SK-N-MC (cell line): Measurements from ENCODE around the gene RAB12.
A peak's percentile ranks its signal among the peaks of the same experiment; 100 is the strongest.
"Not testable (repeated sequence)": the region's sequence is repeated elsewhere in the genome, so short reads cannot be mapped to it uniquely, and the experiment has no call there.

ENCODE experiments used
- DNase-seq: peaks from one replicate; pipeline ENCODE4 v3.0.0-alpha.2; 2011; ENCODE audit warnings: low read depth, low spot score
- H3K27ac ChIP-seq: fragments of 200-600 bp; sonication (generic); 2 replicates; pipeline ENCODE4 v1.5.1; 2016; ENCODE audit warnings: mixed run types
- H3K36me3 ChIP-seq: fragments of 200-600 bp; sonication (generic); 2 replicates; pipeline ENCODE4 v1.6.1; 2017; ENCODE audit warnings: antibody characterized with exemption, low read length, mixed read lengths; ENCODE audit not compliant: insufficient read depth
- H3K4me3 ChIP-seq: fragments of 200-600 bp; sonication (generic); 2 replicates; pipeline ENCODE4 v1.5.1; 2016
- H3K9ac ChIP-seq: fragments of 200-600 bp; sonication (generic); 2 replicates; pipeline ENCODE4 v1.8.0; 2017; ENCODE audit warnings: mixed run types, mixed read lengths; ENCODE audit not compliant: insufficient read length
- H3K9me3 ChIP-seq: fragments of 200-600 bp; sonication (generic); 2 replicates; pipeline ENCODE4 v1.6.1; 2017; ENCODE audit warnings: low read depth, mild to moderate bottlenecking, antibody characterized with exemption, low read length, moderate library complexity, mixed read lengths
- EZH2 ChIP-seq: fragments of 200-600 bp; sonication (generic); IDR thresholded peaks from one replicate; pipeline ENCODE4 v1.6.1; 2017; ENCODE audit warnings: antibody characterized with exemption
- FOXP2 ChIP-seq: optimal IDR thresholded peaks from 2 replicates; pipeline ENCODE3; 2011; ENCODE audit warnings: mild to moderate bottlenecking, moderate library complexity; ENCODE audit not compliant: insufficient read depth; ENCODE audit errors: extremely low read length, control extremely low read depth
- POLR2AphosphoS5 ChIP-seq: IDR thresholded peaks from 2 replicates; pipeline ENCODE4 v1.6.1; 2012; ENCODE audit warnings: mild to moderate bottlenecking, low read depth, low read length, borderline replicate concordance

Gene RAB12

DNA sequence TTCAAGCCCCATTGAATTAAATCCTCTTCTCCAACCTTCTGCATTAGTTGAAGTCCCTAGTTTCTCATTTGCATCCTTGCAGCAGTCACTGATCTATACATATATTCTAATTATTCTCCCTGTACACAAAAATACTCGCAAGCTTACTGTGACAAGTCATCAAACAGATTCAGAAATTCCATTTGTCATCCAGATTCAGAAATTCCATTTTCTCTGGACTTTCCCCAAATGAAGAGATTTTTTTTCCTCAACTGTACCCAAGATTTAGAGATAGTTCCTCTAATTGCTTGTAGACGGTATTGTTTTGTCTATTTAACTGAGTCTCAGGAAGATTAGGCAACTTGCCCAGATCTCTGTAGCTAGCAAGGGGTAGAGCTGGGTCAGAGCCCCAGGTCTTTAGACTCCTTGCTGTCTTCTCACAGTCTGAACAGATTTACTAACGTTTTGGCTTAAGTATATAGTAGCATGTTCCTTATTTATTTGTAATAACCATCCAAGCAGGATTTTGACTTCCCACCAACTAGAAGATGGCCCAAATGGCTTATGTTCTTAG lies 34.2 kb downstream of the RAB12 start:
- no peak overlapping the region for H3K9ac ChIP-seq
- no peak for DNase-seq
- H3K9me3 ChIP-seq = no peaks in the 10 kb centered on the region
- no peak for TF ChIP-seq FOXP2
- no peak for TF ChIP-seq POLR2AphosphoS5
- no peak for TF ChIP-seq EZH2
- peaks cover 21% of the 10 kb centered on the region for H3K36me3 ChIP-seq
- no peak overlapping the region for H3K4me3 ChIP-seq
- peak overlapping the region; percentile 2; the same call in 1 of the 2 replicates for H3K27ac ChIP-seq

DNA sequence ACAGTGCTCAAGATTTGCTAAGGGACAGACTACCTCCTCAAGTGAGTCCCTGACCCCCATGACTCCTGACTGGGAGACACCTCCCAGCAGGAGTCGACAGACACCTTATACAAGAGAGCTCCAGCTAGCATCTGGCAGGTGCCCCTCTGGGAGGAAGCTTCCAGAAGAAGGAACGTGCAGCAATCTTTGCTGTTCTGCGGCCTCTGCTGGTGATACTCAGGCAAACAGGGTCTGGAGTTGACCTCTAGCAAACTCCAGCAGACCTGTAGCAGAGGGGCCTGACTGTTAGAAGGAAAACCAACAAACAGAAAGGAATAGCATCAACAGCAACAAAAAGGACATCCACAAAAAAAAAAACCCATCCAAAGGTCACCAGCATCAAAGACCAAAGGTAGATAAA lies 38.1 kb downstream of the RAB12 start:
- not testable (repeated sequence) for H3K27ac ChIP-seq, H3K9ac ChIP-seq, H3K36me3 ChIP-seq, DNase-seq, H3K9me3 ChIP-seq, H3K4me3 ChIP-seq

DNA sequence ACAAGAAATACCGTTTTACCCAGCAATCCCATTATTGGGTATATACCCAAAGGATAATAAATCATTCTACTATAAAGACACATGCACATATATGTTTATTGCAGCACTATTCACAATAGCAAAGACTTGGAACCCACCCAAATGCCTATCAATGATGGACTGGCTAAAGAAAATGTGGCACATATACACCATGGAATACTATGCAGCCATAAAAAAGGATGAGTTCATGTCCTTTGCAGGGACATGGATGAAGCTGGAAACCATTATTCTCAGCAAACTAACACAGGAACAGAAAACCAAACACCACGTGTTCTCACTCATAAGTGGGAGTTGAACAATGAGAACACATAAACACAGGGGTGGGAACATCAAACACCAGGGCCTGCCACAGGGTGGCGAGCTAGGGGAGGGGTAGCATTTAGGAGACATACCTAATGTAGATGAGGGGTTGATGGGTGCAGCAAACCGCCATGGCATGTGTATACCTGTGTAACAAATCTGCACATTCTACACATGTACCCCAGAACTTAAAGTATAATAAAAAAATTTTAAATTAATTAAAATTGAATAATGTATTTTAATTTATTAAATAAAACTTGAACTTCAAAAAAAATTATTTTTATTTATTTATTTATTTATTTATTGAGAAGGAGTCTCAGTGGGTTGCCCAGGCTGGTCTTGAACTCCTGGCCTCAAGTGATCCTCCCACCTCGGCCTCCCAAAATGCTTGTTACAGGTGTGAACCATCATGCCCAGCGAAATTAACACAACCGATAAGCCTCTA lies 42.4 kb downstream of the RAB12 start:
- H3K9ac ChIP-seq, H3K4me3 ChIP-seq, H3K9me3 ChIP-seq, H3K27ac ChIP-seq, DNase-seq, H3K36me3 ChIP-seq: not testable (repeated sequence)

GRCh38 chr18:8654503-8655451 lies 45.5 kb downstream of the RAB12 start:
- H3K9ac ChIP-seq = no peak overlapping the region
- H3K27ac ChIP-seq = no peak overlapping the region
- H3K4me3 ChIP-seq = no peak overlapping the region
- DNase-seq = no peak
- H3K36me3 ChIP-seq = no peaks in the 10 kb centered on the region
- TF ChIP-seq FOXP2 = no peak
- no peak for TF ChIP-seq EZH2
- no peak for TF ChIP-seq POLR2AphosphoS5
- no peaks in the 10 kb centered on the region for H3K9me3 ChIP-seq

DNA sequence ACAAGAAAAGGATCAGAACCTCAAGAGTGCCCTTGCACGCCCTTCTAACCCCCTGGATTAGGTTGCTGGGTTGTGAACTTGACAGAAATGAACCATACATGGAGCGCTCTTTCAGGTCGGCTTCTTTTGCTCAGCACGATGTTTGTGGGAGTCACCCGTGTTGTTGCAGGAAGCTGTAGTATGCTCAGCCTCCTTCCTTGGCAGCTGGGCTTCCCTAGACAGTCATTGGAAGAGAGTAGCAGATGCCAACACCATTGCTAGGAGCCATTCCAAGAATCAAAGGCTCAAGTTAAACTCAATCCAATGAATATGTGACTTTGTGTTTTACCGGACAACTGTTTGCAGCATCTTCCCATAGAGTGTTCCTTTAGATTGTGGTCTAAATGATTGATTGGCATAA lies 47.0 kb downstream of the RAB12 start:
- TF ChIP-seq EZH2 (no peak), FOXP2 (no peak), POLR2AphosphoS5 (no peak)
- no peak overlapping the region for H3K27ac ChIP-seq
- H3K36me3 ChIP-seq = no peaks in the 10 kb centered on the region
- no peak overlapping the region for H3K4me3 ChIP-seq
- no peak overlapping the region for H3K9ac ChIP-seq
- no peak for DNase-seq
- no peaks in the 10 kb centered on the region for H3K9me3 ChIP-seq

DNA sequence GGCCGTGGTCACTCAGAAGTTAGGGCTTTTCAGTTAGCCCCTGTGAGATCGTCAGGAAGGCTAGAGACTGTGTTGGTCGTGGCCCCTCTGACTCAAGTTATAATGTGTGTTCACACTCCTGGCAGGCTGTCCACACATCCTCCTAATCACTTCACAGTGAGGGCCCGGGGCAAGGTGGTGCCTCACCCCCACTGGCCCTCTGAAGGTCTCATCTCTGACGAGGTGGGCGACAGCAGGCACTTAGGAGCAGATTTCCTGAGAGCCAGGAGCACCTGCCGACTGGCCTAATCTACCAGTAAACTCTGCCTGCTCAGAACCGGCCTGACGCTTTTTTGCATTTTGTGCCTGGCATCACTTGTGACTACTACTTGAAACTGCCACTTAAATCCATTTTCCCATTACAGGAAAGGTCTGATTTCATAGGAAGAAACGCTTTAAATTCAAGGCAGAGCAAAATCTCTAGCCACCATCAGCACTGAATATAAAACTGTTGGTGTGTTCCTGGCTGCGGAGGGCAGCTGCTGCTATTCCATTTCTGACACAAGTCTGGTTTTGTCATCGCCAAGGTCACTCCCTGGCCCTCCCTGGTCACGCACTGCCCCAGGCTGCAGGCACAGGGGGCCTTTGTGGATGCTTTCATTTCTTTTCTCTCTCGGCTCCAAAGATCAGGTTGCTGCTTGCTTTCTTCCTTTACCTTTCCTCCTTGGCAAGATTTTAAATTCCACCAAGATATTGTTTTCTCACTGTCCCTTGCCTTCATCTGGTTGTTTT lies 48.0 kb downstream of the RAB12 start:
- no peak overlapping the region for H3K9ac ChIP-seq
- H3K27ac ChIP-seq = no peak overlapping the region
- H3K9me3 ChIP-seq = no peaks in the 10 kb centered on the region
- TF ChIP-seq EZH2 = no peak
- TF ChIP-seq POLR2AphosphoS5 = no peak
- TF ChIP-seq FOXP2 = no peak
- no peak for DNase-seq
- no peak overlapping the region for H3K4me3 ChIP-seq
- H3K36me3 ChIP-seq = no peaks in the 10 kb centered on the region

DNA sequence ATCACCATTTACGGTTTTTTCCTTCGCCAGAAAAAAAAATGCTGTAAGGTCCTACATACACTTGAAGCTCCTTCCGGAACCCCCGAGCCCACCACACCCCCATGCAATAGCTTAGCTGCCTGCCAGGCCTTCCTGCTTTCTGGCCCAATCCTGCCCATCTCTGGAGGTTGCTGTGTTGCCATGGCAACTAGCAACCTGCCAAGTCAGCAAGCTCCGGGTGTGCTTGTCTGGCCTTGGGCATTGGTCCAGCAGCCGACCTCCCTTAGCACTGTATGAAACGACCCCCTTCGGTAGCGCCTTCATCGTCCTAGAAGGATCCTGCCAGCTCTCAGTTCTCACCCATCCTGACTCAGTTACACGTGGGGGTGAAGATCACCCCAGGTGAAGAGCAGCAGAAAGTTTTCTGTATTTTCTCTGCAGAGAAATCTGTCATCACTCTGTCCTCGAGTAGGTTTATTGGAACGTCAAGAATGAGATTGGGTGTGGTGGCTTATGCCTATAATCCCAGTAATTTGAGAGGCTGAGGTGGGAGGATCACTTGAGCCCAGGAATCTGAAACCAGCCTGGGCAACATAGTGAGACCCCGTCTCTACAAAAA lies 48.7 kb downstream of the RAB12 start:
- no peaks in the 10 kb centered on the region for H3K36me3 ChIP-seq
- H3K9me3 ChIP-seq = no peaks in the 10 kb centered on the region
- TF ChIP-seq POLR2AphosphoS5 (no peak), EZH2 (no peak), FOXP2 (no peak)
- H3K27ac ChIP-seq = no peak overlapping the region
- no peak overlapping the region for H3K4me3 ChIP-seq
- no peak for DNase-seq
- no peak overlapping the region for H3K9ac ChIP-seq
